GM23338 (cell line): ENCODE data around the gene MIX23. TPM values are rescaled to one million over a fixed set of nuclear protein-coding genes. Genes with fewer than 3 reads are reported as not detected.

ENCODE experiments used
- ATAC-seq: fragments of 200-7000 bp; cut with Tn5 transposase; 3 replicates; pipeline ENCODE4 v1.9.1; 2020
- DNase-seq: peaks from one replicate; pipeline ENCODE4 v3.0.0-alpha.2; 2015; ENCODE audit warnings: low spot score
- H2AFZ ChIP-seq: fragments of 200-600 bp; sonication (generic); 2 replicates; pipeline ENCODE4 v1.8.0; 2016; ENCODE audit warnings: antibody characterized with exemption, mild to moderate bottlenecking, moderate library complexity
- H3F3A ChIP-seq: fragments of 200-600 bp; sonication (generic); replicated peaks from 2 replicates; pipeline ENCODE4 v1.8.0; 2017; ENCODE audit warnings: antibody characterized with exemption, mixed run types, low read depth
- H3K27ac ChIP-seq: fragments of 200-600 bp; sonication (generic); 2 replicates; pipeline ENCODE4 v1.6.1; 2016; ENCODE audit warnings: low read depth
- H3K27me3 ChIP-seq: fragments of 200-600 bp; sonication (generic); 2 replicates; pipeline ENCODE4 v1.8.0; 2016; ENCODE audit warnings: mild to moderate bottlenecking, mixed run types, moderate library complexity; ENCODE audit not compliant: insufficient read depth
- H3K36me3 ChIP-seq: fragments of 200-600 bp; sonication (generic); 2 replicates; pipeline ENCODE4 v1.8.0; 2016; ENCODE audit warnings: mild to moderate bottlenecking; ENCODE audit not compliant: insufficient read depth
- H3K4me1 ChIP-seq: fragments of 200-600 bp; sonication (generic); 2 replicates; pipeline ENCODE4 v1.8.0; 2016; ENCODE audit warnings: mild to moderate bottlenecking, moderate library complexity; ENCODE audit not compliant: insufficient read depth
- H3K4me2 ChIP-seq: fragments of 200-600 bp; sonication (generic); 2 replicates; pipeline ENCODE4 v1.7.1; 2017; ENCODE audit warnings: mixed run types
- H3K4me3 ChIP-seq: fragments of 200-600 bp; sonication (generic); 2 replicates; pipeline ENCODE4 v1.6.1; 2016; ENCODE audit warnings: mixed run types
- H3K79me2 ChIP-seq: fragments of 200-600 bp; sonication (generic); replicated peaks from 2 replicates; pipeline ENCODE4 v1.8.0; 2017; ENCODE audit warnings: mild to moderate bottlenecking; ENCODE audit not compliant: insufficient read depth
- H3K9me2 ChIP-seq: fragments of 200-600 bp; sonication (generic); 2 replicates; pipeline ENCODE4 v1.8.0; 2017; ENCODE audit not compliant: insufficient read depth
- H4K20me1 ChIP-seq: fragments of 200-600 bp; sonication (generic); replicated peaks from 2 replicates; pipeline ENCODE4 v1.8.0; 2017; ENCODE audit warnings: mild to moderate bottlenecking; ENCODE audit not compliant: insufficient read depth
- H3K27ac Mint-ChIP-seq: 2 replicates; pipeline ENCODE4 v1.8.0; 2020; ENCODE audit warnings: inconsistent platforms, mild to moderate bottlenecking, moderate library complexity, mixed read lengths
- H3K27me3 Mint-ChIP-seq: 3 replicates; pipeline ENCODE4 v1.8.0; 2022; ENCODE audit warnings: low read depth, mild to moderate bottlenecking, moderate library complexity, mixed read lengths, inconsistent platforms; ENCODE audit not compliant: insufficient read depth, poor library complexity
- H3K36me3 Mint-ChIP-seq: 3 replicates; pipeline ENCODE4 v1.8.0; 2021; ENCODE audit warnings: low read depth, mild to moderate bottlenecking, inconsistent platforms, moderate library complexity, mixed read lengths
- H3K4me1 Mint-ChIP-seq: 3 replicates; pipeline ENCODE4 v1.8.0; 2020; ENCODE audit warnings: mild to moderate bottlenecking, inconsistent platforms, mixed read lengths
- H3K4me3 Mint-ChIP-seq: 3 replicates; pipeline ENCODE4 v1.8.0; 2021; ENCODE audit warnings: moderate library complexity, mild to moderate bottlenecking, inconsistent platforms, mixed read lengths
- H3K9me3 Mint-ChIP-seq: 3 replicates; pipeline ENCODE4 v1.8.0; 2020; ENCODE audit warnings: moderate library complexity, mild to moderate bottlenecking, inconsistent platforms, mixed read lengths
- CREB1 ChIP-seq: fragments of 250-450 bp; sonication (Bioruptor Pico); IDR thresholded peaks from 2 replicates; pipeline ENCODE4 v1.5.0; 2020; ENCODE audit warnings: low read depth, mild to moderate bottlenecking, moderate library complexity
- ETS1 ChIP-seq: IDR thresholded peaks from 2 replicates; pipeline ENCODE4 v1.6.1; 2016; ENCODE audit warnings: antibody characterized with exemption
- EZH2 ChIP-seq: fragments of 200-600 bp; sonication (generic); IDR thresholded peaks from one replicate; pipeline ENCODE4 v1.8.0; 2017; ENCODE audit warnings: antibody characterized with exemption, mild to moderate bottlenecking, low read depth; ENCODE audit not compliant: unreplicated experiment
- EZH2phosphoT487 ChIP-seq: fragments of 200-600 bp; sonication (generic); IDR thresholded peaks from one replicate; pipeline ENCODE4 v1.8.1; 2018; ENCODE audit warnings: antibody characterized with exemption; ENCODE audit not compliant: unreplicated experiment
- JUNB ChIP-seq: IDR thresholded peaks from one replicate; pipeline ENCODE4 v1.6.1; 2016; ENCODE audit warnings: antibody characterized with exemption; ENCODE audit not compliant: unreplicated experiment
- NANOG ChIP-seq: IDR thresholded peaks from 2 replicates; pipeline ENCODE4 v1.6.1; 2016; ENCODE audit warnings: antibody characterized with exemption, borderline replicate concordance
- POLR2AphosphoS5 ChIP-seq: IDR thresholded peaks from 2 replicates; pipeline ENCODE4 v1.6.1; 2016; ENCODE audit warnings: antibody characterized with exemption, low read depth
- REST ChIP-seq: IDR thresholded peaks from one replicate; pipeline ENCODE4 v1.6.1; 2018; ENCODE audit warnings: antibody characterized with exemption; ENCODE audit not compliant: unreplicated experiment
- STAT1 ChIP-seq: IDR thresholded peaks from one replicate; pipeline ENCODE4 v1.6.1; 2016; ENCODE audit warnings: antibody characterized with exemption; ENCODE audit not compliant: unreplicated experiment
- ZNF331 ChIP-seq: fragments of 250-450 bp; sonication (Bioruptor Pico); IDR thresholded peaks from 2 replicates; pipeline ENCODE4 v1.5.0; 2020; ENCODE audit warnings: low read depth, mild to moderate bottlenecking, moderate library complexity
- polyA plus RNA-seq: library from polyadenylated mRNA; unstranded; fragments of >200 nt; fragmentation: Nextera tagmentation; extraction: Ambion mirVana; gene quantifications from 2 replicates; pipeline ENCODE4 v1.2.1, GENCODE V29; 2016
- total RNA-seq: library from RNA; depleted of rRNA; stranded (reverse); fragments of >200 nt; shearing (Covaris generic); gene quantifications from 2 replicates; pipeline ENCODE4 v1.2.3, GENCODE V29; 2014

MIX23 gene
- total and polyA plus RNA-seq, 2 experiments from 2014 or later, result 57.7 to 146 TPM

DNA sequence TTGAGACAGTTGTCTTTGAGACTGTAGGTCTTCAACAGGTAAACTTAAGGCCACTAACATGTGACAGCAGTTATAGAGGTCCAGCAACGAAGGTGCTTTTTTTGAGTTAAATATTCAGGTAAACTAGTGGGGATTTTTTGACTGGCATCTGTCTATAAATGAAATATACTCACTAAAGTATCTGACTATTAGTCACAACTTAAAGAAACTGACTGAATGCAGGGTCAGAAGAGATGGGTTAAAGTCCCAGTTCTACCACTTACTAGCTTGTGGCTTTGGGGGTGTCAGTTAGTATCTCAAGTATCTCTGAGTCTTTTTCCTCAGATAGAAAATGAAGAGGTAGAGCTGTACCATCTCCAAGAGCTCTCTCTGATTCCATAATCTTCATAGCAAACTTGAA lies 18.0 kb downstream of the MIX23 start:
- no peak for ATAC-seq
- Histone ChIP-seq H3K4me2 (no peak overlapping the region), H3K27ac (no peak overlapping the region), H3K9me2 (no peaks in the 10 kb centered on the region), H2AFZ (no peak overlapping the region), H3K27me3 (no peaks in the 10 kb centered on the region), H3K4me1 (peaks cover 3% of the 10 kb centered on the region; the same call in 1 of the 2 replicates), H4K20me1 (peaks cover 4% of the 10 kb centered on the region; the same call in 1 of the 2 replicates), H3K79me2 (no peaks in the 10 kb centered on the region), H3K36me3 (peaks cover 13% of the 10 kb centered on the region; the same call in 1 of the 2 replicates), H3F3A (no peaks in the 10 kb centered on the region), H3K4me3 (no peak overlapping the region)
- no peak overlapping the region for H3K27ac Mint-ChIP-seq
- H3K9me3 Mint-ChIP-seq, result no peaks in the 10 kb centered on the region
- peaks cover 55% of the 10 kb centered on the region for H3K36me3 Mint-ChIP-seq
- no peak for TF ChIP-seq EZH2
- no peak for TF ChIP-seq CREB1 (CRISPR knock-in tag)
- TF ChIP-seq STAT1, result no peak
- TF ChIP-seq ETS1, result no peak
- TF ChIP-seq JUNB, result no peak
- no peak for TF ChIP-seq REST
- no peak overlapping the region for H3K4me3 Mint-ChIP-seq
- peaks cover 2% of the 10 kb centered on the region for H3K27me3 Mint-ChIP-seq
- DNase-seq, result no peak
- H3K4me1 Mint-ChIP-seq, result peaks cover 4% of the 10 kb centered on the region

DNA sequence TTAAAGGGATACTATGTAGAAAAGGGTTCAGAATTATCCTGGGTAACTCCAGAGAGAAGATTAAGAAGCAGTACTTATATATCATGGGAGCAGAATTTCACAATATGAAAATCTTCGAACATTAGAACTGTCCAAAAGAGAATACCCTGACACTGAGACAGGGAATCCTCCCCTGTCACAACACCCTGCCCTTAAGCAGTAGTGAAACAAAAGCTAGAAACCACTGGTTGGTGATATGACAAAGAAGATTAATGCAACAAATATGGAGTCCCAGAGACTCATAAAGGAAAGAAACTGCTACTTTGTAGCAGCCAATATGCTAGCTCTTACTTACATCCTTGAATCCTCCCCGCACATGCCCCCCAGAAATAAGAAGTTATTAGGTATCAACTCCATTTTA lies 18.5 kb downstream of the MIX23 start:
- peaks cover 4% of the 10 kb centered on the region; the same call in 1 of the 2 replicates for H4K20me1 ChIP-seq
- Mint-ChIP-seq H3K4me3 (no peak overlapping the region), H3K9me3 (no peaks in the 10 kb centered on the region), H3K4me1 (peaks cover 4% of the 10 kb centered on the region), H3K36me3 (peaks cover 53% of the 10 kb centered on the region), H3K27ac (no peak overlapping the region), H3K27me3 (peaks cover 2% of the 10 kb centered on the region)
- no peak overlapping the region for H2AFZ ChIP-seq
- H3K27ac ChIP-seq, result no peak overlapping the region
- H3F3A ChIP-seq, result no peaks in the 10 kb centered on the region
- H3K9me2 ChIP-seq, result no peaks in the 10 kb centered on the region
- no peaks in the 10 kb centered on the region for H3K27me3 ChIP-seq
- ATAC-seq, result no peak
- peaks cover 13% of the 10 kb centered on the region; the same call in 1 of the 2 replicates for H3K36me3 ChIP-seq
- no peak for DNase-seq
- H3K4me2 ChIP-seq, result no peak overlapping the region
- TF ChIP-seq NANOG (no peak), EZH2 (no peak), POLR2AphosphoS5 (no peak), CREB1 (CRISPR knock-in tag) (no peak), ZNF331 (no peak), REST (no peak), EZH2phosphoT487 (no peak), JUNB (no peak)
- peaks cover 3% of the 10 kb centered on the region; the same call in 1 of the 2 replicates for H3K4me1 ChIP-seq
- H3K79me2 ChIP-seq, result no peaks in the 10 kb centered on the region
- H3K4me3 ChIP-seq, result no peak overlapping the region
